GM12873 (cell line): ENCODE measurements around the gene ACSBG1.

Experiments used
- CTCF ChIP-seq: IDR thresholded peaks from 2 replicates; pipeline ENCODE4 v1.5.1; 2012; ENCODE audit warnings: low read depth, mild to moderate bottlenecking, moderate library complexity, low read length, control low read depth; ENCODE audit not compliant: insufficient read depth; ENCODE audit errors: missing control alignments

The ACSBG1 gene

GRCh38 chr15:78216276-78217104 lies 17.9 kb downstream of the ACSBG1 start:
- no peak for TF ChIP-seq CTCF

GRCh38 chr15:78213956-78214355 lies 20.4 kb downstream of the ACSBG1 start:
- TF ChIP-seq CTCF: no peak

DNA sequence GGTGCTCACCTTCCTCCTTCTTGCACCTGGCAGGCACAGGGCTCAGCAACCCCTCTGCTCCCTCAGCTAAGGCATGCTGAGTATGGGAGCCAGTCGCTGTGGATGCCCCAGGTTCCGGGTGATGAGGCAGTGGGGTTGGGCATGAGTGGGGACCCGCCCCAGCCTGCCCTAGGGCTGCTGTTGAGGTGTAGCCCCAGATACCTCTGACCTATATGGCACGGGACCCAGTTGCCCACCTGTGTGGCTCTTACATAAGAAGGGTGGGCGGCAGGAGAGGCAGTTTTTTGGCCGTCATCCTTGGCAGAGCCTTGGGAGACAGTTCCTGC lies 21.0 kb downstream of the ACSBG1 start:
- no peak for TF ChIP-seq CTCF

DNA sequence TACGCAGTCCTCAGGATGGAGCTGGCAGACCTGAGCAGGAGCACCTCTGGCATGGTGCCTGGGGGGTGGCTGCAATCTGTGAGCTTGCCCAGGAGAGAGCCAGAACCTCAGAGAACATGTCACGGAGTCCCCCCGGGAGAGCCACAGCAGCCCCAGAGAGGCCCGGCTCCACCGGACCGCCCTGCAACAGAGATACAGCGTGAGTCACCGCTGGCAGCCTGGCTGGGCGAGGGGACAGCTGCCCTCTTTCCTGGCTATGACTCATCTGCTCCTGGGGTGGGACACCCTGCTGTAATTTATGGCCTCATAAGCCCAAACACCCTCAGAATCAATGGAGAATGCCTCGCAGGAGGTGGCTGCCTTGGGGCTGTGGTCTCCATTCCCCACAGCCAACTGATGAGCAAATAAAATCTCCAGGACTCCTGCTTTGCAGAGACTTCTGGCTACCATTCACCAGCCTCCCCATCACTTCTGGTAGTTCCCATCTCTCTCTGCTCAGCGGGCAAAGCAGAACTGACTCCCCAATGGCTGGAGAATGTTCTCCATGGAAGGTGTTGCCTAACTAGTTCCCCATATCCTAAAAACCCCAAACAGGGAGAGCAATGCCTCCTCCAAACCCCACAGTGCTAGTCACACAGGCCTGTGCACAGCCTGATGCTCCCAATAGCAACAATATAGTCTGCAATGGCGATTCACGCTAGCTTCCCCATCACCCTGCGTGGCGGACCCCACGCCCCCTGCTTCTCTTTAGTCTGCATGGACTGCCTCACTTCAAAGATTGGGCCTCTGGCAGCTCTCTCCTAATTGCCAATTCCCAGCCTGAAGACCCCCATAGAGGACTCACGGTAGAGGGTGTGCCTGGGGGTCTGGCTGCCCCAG lies 21.6 kb downstream of the ACSBG1 start:
- no peak for TF ChIP-seq CTCF

DNA sequence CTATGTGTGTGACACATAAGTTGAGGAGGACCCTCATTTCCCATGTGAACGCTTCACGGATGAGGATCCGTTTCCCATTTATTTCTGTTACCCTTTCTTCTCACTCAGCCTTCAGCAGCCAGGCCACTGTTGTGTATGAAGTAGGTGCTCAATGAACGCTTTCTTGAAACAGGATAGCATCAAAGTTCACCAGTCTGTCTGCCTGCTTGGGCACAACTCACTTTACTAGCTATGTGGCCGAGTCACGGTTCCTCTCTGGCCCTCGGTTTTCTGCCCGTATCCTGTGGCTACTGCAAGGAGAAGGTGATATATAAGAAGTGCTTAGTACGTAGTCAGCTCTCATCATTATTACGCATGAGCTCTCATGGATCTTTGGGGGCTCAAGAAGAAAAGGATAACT lies 22.4 kb downstream of the ACSBG1 start:
- TF ChIP-seq CTCF: no peak

- TF ChIP-seq CTCF: no peak
Measured at GRCh38 chr15:78211189-78211921, 23.0 kb downstream of the ACSBG1 start.

- no peak for TF ChIP-seq CTCF
Measured at GRCh38 chr15:78210349-78210717, 24.0 kb downstream of the ACSBG1 start.
